Bronchial epithelial cell (primary cell): ENCODE results near the gene EPHB1. TPM values are rescaled to one million over a fixed set of nuclear protein-coding genes. Genes with fewer than 3 reads are reported as not detected.

Experiments
- DNase-seq: peaks from one replicate; pipeline ENCODE4 v3.0.0-alpha.2; 2010; ENCODE audit warnings: low read depth
- FAIRE-seq: peaks from 2 replicates; lab custom pipeline; 2011; peaks lifted over from hg19 to GRCh38; lab: Jason Lieb, UNC
- H3K27me3 ChIP-seq: 2 replicates; pipeline ENCODE4 v1.5.1; 2011; ENCODE audit warnings: low read length; ENCODE audit not compliant: control insufficient read depth, insufficient read depth
- H3K36me3 ChIP-seq: 2 replicates; pipeline ENCODE4 v1.5.1; 2011; ENCODE audit warnings: low read length; ENCODE audit not compliant: control insufficient read depth, insufficient read depth
- H3K4me3 ChIP-seq: 2 replicates; pipeline ENCODE4 v1.5.1; 2011; ENCODE audit warnings: mild to moderate bottlenecking, low read depth, low read length, control low read depth
- total RNA-seq: library from RNA; depleted of rRNA; stranded (reverse); fragments of >200 nt; gene quantifications from 2 replicates; pipeline ENCODE4 v1.2.1, GENCODE V29; 2014
- TF ChIP-seq, protein P1 (sequence below): IDR thresholded peaks from 2 replicates; pipeline ENCODE4 v1.5.1; 2011; ENCODE audit warnings: mild to moderate bottlenecking, moderate library complexity, low read length, control low read depth, inconsistent platforms; ENCODE audit not compliant: insufficient read depth, severe bottlenecking

The EPHB1 gene
- total RNA-seq, 1 donor from 2014 or later, result under 0.01 TPM

DNA sequence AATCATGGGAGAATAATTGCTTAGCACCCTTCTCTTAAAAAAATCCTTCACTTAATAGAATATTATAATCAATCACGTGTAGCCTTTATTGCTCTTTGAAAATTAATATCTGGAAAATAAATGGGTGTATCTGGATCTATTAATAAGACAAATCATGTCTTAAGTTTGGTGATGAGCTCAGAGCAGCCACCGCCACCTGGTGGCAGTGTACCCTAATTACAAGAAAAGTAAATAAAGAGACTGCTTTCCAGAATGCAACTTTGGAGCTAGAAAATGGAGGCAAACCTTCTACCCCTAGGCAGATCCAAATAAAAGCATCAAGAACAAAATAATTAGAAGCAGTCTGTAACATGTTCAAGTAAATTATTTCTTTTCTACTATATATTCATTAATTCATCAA, 43.5 kb downstream of the EPHB1 start:
- FAIRE-seq (no peak), DNase-seq (no peak)
- Histone ChIP-seq H3K27me3 (no peaks in the 10 kb centered on the region), H3K36me3 (no peaks in the 10 kb centered on the region), H3K4me3 (no peak overlapping the region)
- TF ChIP-seq, protein P1, sequence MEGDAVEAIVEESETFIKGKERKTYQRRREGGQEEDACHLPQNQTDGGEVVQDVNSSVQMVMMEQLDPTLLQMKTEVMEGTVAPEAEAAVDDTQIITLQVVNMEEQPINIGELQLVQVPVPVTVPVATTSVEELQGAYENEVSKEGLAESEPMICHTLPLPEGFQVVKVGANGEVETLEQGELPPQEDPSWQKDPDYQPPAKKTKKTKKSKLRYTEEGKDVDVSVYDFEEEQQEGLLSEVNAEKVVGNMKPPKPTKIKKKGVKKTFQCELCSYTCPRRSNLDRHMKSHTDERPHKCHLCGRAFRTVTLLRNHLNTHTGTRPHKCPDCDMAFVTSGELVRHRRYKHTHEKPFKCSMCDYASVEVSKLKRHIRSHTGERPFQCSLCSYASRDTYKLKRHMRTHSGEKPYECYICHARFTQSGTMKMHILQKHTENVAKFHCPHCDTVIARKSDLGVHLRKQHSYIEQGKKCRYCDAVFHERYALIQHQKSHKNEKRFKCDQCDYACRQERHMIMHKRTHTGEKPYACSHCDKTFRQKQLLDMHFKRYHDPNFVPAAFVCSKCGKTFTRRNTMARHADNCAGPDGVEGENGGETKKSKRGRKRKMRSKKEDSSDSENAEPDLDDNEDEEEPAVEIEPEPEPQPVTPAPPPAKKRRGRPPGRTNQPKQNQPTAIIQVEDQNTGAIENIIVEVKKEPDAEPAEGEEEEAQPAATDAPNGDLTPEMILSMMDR, result peak; percentile 7

DNA sequence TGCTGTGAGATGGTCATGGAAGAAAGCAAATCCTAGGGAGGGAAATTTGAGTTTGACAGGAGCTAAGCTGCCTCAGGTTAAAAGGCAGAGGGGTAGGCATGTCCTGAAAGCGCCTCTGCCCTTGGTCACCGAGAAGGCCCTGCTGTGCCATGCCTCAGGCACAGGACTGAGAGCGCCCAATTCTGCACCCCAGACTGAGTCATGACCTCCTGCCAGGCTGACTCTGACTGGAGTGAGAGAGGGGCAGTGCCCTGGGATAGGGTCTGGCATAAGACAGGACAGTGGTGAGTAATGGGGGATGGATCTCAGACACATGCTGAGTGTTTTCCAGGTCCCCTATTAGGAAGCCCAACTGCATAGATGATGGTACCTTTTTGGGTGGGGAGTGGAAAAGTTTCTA, 44.4 kb downstream of the EPHB1 start:
- DNase-seq (no peak), FAIRE-seq (no peak)
- Histone ChIP-seq H3K36me3 (no peaks in the 10 kb centered on the region), H3K27me3 (no peaks in the 10 kb centered on the region), H3K4me3 (no peak overlapping the region)
- TF ChIP-seq, protein P1, result no peak

DNA sequence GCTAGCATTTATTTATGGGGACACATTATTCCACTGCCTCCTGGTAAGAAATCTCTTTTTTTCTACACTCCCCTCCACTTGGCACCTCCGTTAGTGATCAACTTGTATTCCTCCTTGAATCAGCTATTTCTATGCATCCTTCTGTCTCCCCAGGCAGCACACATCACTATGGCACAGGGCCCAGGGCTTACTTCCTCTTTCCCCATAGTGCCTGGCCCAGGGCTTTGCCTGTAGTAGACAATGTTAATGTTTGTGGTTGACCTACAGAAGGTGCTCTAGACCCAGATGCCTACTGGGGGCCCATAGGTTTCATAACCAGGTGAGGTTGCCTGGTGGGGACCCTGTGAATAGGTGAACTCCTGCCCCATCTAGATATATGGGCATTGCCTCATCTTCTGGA, 44.9 kb downstream of the EPHB1 start:
- TF ChIP-seq, protein P1, result no peak
- Histone ChIP-seq H3K27me3 (no peaks in the 10 kb centered on the region), H3K36me3 (no peaks in the 10 kb centered on the region), H3K4me3 (no peak overlapping the region)
- DNase-seq, result no peak
- FAIRE-seq, result no peak

DNA sequence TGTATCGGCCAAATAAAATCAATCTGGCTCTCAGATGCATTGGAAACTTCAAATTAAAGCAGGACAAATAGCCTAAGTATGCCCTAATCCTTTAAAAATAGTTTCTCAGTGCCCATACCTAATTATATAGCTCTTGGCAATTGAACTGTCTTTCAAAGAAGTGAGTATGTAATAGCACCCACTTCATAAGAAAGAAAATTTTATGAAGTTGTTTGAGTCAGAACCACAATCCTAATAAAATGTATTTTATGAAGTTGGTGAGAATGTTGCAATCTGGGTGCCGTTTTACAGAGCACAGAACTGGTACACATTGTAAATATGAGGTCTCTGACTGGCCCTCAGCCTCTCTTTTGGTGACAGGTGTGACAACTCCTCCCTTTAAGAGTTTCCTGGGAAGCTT, 45.4 kb downstream of the EPHB1 start:
- FAIRE-seq, result no peak
- no peak overlapping the region for H3K4me3 ChIP-seq
- TF ChIP-seq, protein P1, result no peak

DNA sequence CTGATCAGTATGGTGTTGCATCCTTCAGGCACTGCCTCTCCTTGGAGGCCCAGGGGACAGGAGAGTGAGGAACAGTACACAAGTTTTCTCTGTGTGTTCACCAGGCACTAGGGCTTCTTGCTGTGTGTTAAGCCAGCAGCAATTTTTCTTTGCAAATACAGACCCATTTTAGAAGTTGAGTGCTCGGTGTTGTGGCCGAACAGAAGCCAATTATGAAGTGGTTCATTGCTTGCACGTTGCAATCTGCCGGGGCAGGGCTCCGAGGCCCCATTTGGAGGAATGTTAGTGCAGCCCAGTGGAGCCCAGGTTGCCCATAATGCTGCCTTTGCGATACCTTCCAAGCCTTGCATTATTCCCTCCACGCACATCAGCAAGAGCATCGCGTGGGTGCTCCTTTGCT, 51.0 kb downstream of the EPHB1 start:
- FAIRE-seq, result no peak
- TF ChIP-seq, protein P1, result no peak
- DNase-seq, result no peak

More for the DNA sequence above, 45.4 kb downstream of the EPHB1 start:
- H3K27me3 ChIP-seq, result no peaks in the 10 kb centered on the region
- no peaks in the 10 kb centered on the region for H3K36me3 ChIP-seq
- no peak for DNase-seq

DNA sequence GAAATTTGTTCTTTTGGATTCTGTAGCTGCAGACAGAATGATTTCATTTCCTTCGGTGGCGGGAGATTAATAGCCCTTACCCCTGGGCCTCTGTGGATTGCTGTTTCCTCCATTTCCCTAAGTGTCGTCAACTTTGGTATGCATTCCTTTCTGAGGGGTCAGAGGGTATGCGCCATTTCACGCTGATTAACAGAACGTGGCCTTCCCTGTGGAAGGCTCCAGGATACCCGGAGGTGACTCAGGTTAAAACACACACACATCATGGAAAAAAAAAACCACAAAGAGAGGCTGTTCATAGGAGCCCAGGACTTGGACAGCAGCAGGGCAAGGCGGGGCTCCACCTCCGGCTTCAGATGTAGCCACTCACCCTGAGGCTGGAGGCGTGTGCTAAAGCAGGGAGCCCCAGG, 51.9 kb downstream of the EPHB1 start:
- Histone ChIP-seq H3K4me3 (no peak overlapping the region), H3K36me3 (no peaks in the 10 kb centered on the region), H3K27me3 (no peaks in the 10 kb centered on the region)
- TF ChIP-seq, protein P1, result no peak
- no peak for FAIRE-seq
- DNase-seq, result peak; percentile 97

More for the DNA sequence above, 51.0 kb downstream of the EPHB1 start:
- H3K4me3 ChIP-seq, result no peak overlapping the region
- no peaks in the 10 kb centered on the region for H3K36me3 ChIP-seq
- no peaks in the 10 kb centered on the region for H3K27me3 ChIP-seq
